Lower lobe of right lung (tissue), 2 donors: ENCODE measurements around the gene ZMAT3. TPM values are rescaled to one million over a fixed set of nuclear protein-coding genes. Genes with fewer than 3 reads are reported as not detected.

Experiments
- ATAC-seq, 2 donors: fragments of 200-7000 bp; cut with Tn5 transposase; one replicate each; pipeline ENCODE4 v1.9.1; 2020 to 2022; ENCODE audit warnings: mild to moderate bottlenecking in 2 of 2, moderate library complexity in 2 of 2
- DNase-seq: peaks from one replicate; pipeline ENCODE4 v3.0.0-alpha.2; 2020
- H3K27ac ChIP-seq: fragments of 200-600 bp; one replicate; pipeline ENCODE4 v1.8.0; 2022
- H3K27me3 ChIP-seq: fragments of 200-600 bp; one replicate; pipeline ENCODE4 v1.8.0; 2022; ENCODE audit warnings: low read depth
- H3K36me3 ChIP-seq: fragments of 200-600 bp; one replicate; pipeline ENCODE4 v1.8.0; 2022; ENCODE audit warnings: mild to moderate bottlenecking
- H3K4me1 ChIP-seq: fragments of 200-600 bp; one replicate; pipeline ENCODE4 v1.8.0; 2022
- H3K4me3 ChIP-seq: fragments of 200-600 bp; one replicate; pipeline ENCODE4 v1.8.0; 2022; ENCODE audit warnings: mild to moderate bottlenecking
- H3K9me3 ChIP-seq: fragments of 200-600 bp; one replicate; pipeline ENCODE4 v1.8.0; 2022
- CTCF ChIP-seq: fragments of 200-600 bp; IDR thresholded peaks from one replicate; pipeline ENCODE4 v1.8.0; 2022; ENCODE audit warnings: antibody characterized with exemption, mild to moderate bottlenecking
- intact Hi-C: fragments of 100-400 bp; cut with DNase I; formaldehyde crosslinking; loops from one replicate; pipeline ENCODE4 v1.11.0; 2022
- total RNA-seq: library from RNA; stranded (reverse); fragmentation: NEBNext Ultra II Directional; extraction: Animal tissue kit (Norgen Biotek cat#: 25700); gene quantifications from one replicate; pipeline ENCODE4 v1.2.1, GENCODE V29; 2021
- donor health status: DM: no; HTN: yes; CAD: no; lungs with severe emphysema.

Gene ZMAT3
- total RNA-seq, 1 donor from 2014 or later, result 20.6 TPM

GRCh38 chr3:178987745-178988144, 83.9 kb downstream of the ZMAT3 start:
- peaks cover 39% of the 10 kb centered on the region for H3K9me3 ChIP-seq
- no peaks in the 10 kb centered on the region for H3K36me3 ChIP-seq
- H3K27me3 ChIP-seq, result no peaks in the 10 kb centered on the region
- H3K27ac ChIP-seq, result no peak overlapping the region
- H3K4me3 ChIP-seq, result no peak overlapping the region
- intact Hi-C loops, result no loop called here
- no peaks in the 10 kb centered on the region for H3K4me1 ChIP-seq
- no peak for DNase-seq
- TF ChIP-seq CTCF, result no peak
- no peak for ATAC-seq

GRCh38 chr3:178986456-178986855, 85.2 kb downstream of the ZMAT3 start:
- DNase-seq (no peak), ATAC-seq (no peak)
- TF ChIP-seq CTCF, result no peak
- Histone ChIP-seq H3K36me3 (no peaks in the 10 kb centered on the region), H3K4me3 (no peak overlapping the region), H3K27ac (no peak overlapping the region), H3K9me3 (peaks cover 39% of the 10 kb centered on the region), H3K27me3 (no peaks in the 10 kb centered on the region), H3K4me1 (no peaks in the 10 kb centered on the region)
- intact Hi-C loops, result no loop called here

DNA sequence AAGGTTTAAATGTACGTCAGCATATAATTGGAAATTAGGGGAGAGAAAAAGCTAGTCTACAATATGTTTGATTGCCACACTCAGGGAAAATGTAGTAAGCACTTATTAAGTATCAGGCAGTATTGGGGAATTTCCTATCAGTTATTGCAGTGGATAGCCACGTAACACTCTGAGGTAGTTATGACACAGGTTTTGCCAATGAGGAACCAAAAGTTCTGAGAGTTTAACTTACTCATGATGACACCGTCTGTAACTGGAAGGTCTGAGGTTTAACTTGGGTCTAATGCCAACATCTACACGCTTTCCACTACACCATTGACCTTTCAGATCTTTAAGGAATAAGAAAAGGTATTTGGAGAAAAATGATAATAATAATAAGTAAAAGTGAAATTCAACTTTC, 89.5 kb downstream of the ZMAT3 start:
- H3K4me1 ChIP-seq, result no peaks in the 10 kb centered on the region
- no peaks in the 10 kb centered on the region for H3K36me3 ChIP-seq
- no peak for TF ChIP-seq CTCF
- intact Hi-C loops, result no loop called here
- H3K27ac ChIP-seq, result no peak overlapping the region
- no peaks in the 10 kb centered on the region for H3K27me3 ChIP-seq
- peaks cover 10% of the 10 kb centered on the region for H3K9me3 ChIP-seq
- DNase-seq (no peak), ATAC-seq (no peak)
- H3K4me3 ChIP-seq, result no peak overlapping the region

DNA sequence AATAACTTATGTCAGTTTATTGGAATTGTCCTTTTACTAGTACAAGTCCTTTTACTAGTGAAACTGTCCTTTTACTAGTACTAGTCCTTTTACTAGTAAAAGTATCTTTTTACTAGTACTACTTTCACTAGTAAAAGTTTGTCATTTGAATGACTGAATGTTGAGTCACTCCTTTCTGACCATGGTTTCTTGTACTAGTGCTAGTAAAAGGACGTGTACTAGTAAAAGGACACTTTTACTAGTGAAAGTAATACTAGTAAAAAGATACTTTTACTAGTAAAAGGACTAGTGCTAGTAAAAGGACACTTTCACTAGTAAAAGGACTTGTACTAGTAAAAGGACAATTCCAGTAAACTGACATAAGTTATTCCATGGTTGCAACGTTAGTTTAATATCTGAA, 96.3 kb downstream of the ZMAT3 start:
- H3K27ac ChIP-seq, result no peak overlapping the region
- DNase-seq (no peak), ATAC-seq (no peak)
- H3K4me1 ChIP-seq, result no peaks in the 10 kb centered on the region
- H3K27me3 ChIP-seq, result no peaks in the 10 kb centered on the region
- intact Hi-C loops, result no loop called here
- H3K36me3 ChIP-seq, result no peaks in the 10 kb centered on the region
- no peak for TF ChIP-seq CTCF
- H3K4me3 ChIP-seq, result no peak overlapping the region
- H3K9me3 ChIP-seq, result no peaks in the 10 kb centered on the region

- no peak for TF ChIP-seq CTCF
- no peaks in the 10 kb centered on the region for H3K36me3 ChIP-seq
- H3K9me3 ChIP-seq, result no peaks in the 10 kb centered on the region
- H3K27ac ChIP-seq, result no peak overlapping the region
- ATAC-seq (no peak), DNase-seq (no peak)
- H3K27me3 ChIP-seq, result no peaks in the 10 kb centered on the region
- no peak overlapping the region for H3K4me3 ChIP-seq
- intact Hi-C loops, result no loop called here
- peaks cover 7% of the 10 kb centered on the region for H3K4me1 ChIP-seq
Observed at GRCh38 chr3:178971614-178972013, 100.0 kb downstream of the ZMAT3 start.
